NCI-H1105 treated with DMSO at 0.1 percent for 48 hours (cell line): ENCODE data around the gene LYL1.

Experiments
- DNase-seq: peaks from one replicate; lab custom pipeline; 2025; lab: John Stamatoyannopoulos, UW

Gene LYL1

GRCh38 chr19:13073263-13073662 is 29.4 kb downstream of the LYL1 start:
- no peak for DNase-seq

- DNase-seq = peak; percentile 8
Observed at GRCh38 chr19:13072188-13072908, 30.3 kb downstream of the LYL1 start.

GRCh38 chr19:13071444-13072187 is 31.0 kb downstream of the LYL1 start:
- no peak for DNase-seq

GRCh38 chr19:13070425-13071140 is 32.1 kb downstream of the LYL1 start:
- no peak for DNase-seq

GRCh38 chr19:13069415-13070359 is 33.0 kb downstream of the LYL1 start:
- DNase-seq = no peak

GRCh38 chr19:13068085-13068846 is 34.4 kb downstream of the LYL1 start:
- DNase-seq = no peak

- no peak for DNase-seq
Observed at GRCh38 chr19:13066933-13067807, 35.5 kb downstream of the LYL1 start.

GRCh38 chr19:13066226-13066625 is 36.4 kb downstream of the LYL1 start:
- DNase-seq = no peak

- no peak for DNase-seq
Observed at GRCh38 chr19:13064092-13064489, 38.6 kb downstream of the LYL1 start.

- DNase-seq = no peak
Observed at GRCh38 chr19:13063461-13064091, 39.1 kb downstream of the LYL1 start.

- DNase-seq = no peak
Observed at GRCh38 chr19:13062317-13062716, 40.3 kb downstream of the LYL1 start.

- DNase-seq = peak; percentile 73
Observed at GRCh38 chr19:13060964-13061927, 41.4 kb downstream of the LYL1 start.

- no peak for DNase-seq
Observed at GRCh38 chr19:13060233-13060963, 42.3 kb downstream of the LYL1 start.

GRCh38 chr19:13058951-13059660 is 43.6 kb downstream of the LYL1 start:
- no peak for DNase-seq

GRCh38 chr19:13057744-13058143 is 44.9 kb downstream of the LYL1 start:
- no peak for DNase-seq

GRCh38 chr19:13057147-13057572 is 45.5 kb downstream of the LYL1 start:
- DNase-seq = peak; percentile 87
